ENCODE data around the gene TRPC3.

GRCh38 chr4:122000849-122001248 is 49.0 kb upstream of the TRPC3 start:
- TF ChIP-seq CTCF (IDR thresholded peaks at IDR 0.05) (no peak), ZFX (IDR thresholded peaks at IDR 0.05; ENCODE audit: borderline replicate concordance) (no peak)
